CMK (cell line): ENCODE data around the gene SLC44A4.
"Not testable (repeated sequence)": the region's sequence is repeated elsewhere in the genome, so short reads cannot be mapped to it uniquely, and the experiment has no call there.

Source experiments
- DNase-seq: peaks from one replicate; pipeline ENCODE4 v3.0.0-alpha.2; 2010; ENCODE audit warnings: low read depth

Gene SLC44A4

DNA sequence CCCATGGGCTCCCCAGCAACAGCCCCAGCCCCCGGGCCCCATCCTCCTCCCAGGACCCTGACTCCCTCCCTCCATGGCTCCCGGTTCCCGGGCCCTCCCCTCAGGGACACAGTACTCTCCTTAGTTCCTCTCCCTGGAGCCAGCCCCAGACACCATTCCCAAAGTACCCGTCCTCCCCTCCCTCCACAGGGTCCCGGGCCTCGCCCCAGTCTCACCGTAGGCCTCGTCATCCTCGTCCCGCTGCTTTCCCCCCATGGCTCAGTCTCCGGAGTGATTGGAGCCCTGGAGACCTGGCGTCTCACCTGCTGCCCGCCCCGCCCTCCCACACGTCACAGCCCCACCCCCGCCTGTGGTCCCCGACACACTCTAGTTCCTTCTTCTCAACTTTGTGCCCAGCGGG, at the start of gene SLC44A4:
SLC44A4 (minus strand) TSS at position 272 of the 400 bp plus-strand sequence; CDS start at position 255, 17 bp downstream.
- no peak for DNase-seq

DNA sequence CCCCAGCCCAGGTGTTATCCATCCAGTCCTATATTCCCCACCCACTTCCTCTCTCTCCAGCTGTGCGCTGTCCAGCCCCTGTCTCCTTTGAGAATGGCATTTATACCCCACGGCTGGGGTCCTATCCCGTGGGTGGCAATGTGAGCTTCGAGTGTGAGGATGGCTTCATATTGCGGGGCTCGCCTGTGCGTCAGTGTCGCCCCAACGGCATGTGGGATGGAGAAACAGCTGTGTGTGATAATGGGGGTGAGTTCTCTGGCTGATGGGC, 49.8 kb upstream of the SLC44A4 start:
- no peak for DNase-seq

DNA sequence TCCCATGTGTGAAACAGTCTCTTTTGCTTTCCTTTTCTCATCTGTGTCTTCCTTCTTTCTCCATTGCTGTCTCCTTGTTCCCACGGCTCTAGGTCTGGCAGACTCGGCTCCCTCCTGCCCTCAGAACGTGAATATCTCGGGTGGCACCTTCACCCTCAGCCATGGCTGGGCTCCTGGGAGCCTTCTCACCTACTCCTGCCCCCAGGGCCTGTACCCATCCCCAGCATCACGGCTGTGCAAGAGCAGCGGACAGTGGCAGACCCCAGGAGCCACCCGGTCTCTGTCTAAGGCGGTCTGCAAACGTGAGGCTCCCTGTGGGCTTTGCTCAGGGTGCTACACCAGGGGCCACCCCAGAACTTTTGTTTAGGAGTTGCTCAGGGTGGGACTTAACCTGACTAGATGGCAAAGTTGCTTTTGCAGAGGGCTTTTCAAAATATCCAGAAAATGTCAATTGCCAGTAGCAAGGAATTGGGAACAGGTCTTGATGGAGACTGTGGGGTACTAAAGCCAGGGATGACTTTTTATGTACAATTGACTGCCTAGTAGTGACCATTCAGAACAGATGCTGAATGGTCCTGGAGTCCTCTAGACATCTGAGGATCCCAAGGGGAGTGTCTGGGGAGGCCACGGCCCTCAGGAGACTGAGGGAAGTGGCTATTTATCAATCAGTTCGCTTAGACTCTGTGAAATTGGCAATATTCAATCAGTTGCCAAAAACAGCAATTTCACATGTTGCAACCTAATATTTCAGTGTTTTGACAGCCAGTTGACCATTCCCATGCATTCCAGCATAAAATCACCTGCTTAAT, 49.3 kb upstream of the SLC44A4 start:
- no peak for DNase-seq

DNA sequence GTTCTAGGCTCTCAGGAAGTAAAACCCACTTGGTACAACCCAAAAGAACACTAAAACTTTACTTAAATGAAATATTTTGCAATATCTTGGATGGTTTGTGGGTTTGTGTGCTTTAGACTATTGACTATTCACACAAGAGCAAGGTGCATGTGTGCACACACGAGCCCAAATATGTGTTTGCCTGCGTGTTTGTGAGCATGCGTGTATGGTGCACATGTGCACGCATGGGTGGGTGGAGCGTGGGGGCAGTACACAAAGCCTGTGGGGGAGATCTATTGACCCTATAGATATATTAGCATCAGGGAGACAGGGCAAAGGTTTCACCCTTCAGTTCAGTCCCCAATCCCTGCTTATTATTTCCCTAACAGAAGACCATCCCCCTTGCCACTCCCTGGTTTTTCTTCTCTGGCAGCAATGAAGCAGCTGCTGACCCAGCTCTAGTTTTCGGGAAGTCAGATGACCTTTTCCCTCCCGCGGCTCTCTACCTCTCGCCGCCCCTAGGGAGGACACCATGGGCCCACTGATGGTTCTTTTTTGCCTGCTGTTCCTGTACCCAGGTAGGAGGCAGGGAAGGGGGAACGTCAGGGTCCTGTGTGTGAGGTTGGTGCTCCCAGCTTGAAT, 48.6 kb upstream of the SLC44A4 start, which contains the start of gene C2:
C2 (plus strand) TSS at position 476 of the 621 bp plus-strand sequence; CDS start at position 512, 36 bp downstream.
- no peak for DNase-seq

DNA sequence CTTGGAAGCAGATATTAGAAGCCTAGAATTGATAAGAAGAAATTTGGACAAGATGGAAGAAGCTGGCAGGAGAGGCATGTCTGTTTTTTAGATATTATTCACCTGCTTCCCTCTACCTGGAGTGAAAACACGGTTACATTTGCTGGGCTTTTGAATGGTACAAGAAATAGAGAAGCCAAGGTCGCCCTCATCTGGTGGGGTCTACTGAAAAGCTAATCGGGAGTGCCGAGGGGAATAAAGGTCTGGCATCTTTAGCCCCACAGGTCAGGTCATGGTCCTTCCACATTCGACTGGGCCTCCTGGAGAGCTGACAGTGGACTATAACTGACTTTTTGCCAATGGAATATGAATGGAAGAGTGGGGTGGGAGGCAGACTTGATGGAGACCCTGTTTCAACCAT, 44.1 kb upstream of the SLC44A4 start:
- no peak for DNase-seq

DNA sequence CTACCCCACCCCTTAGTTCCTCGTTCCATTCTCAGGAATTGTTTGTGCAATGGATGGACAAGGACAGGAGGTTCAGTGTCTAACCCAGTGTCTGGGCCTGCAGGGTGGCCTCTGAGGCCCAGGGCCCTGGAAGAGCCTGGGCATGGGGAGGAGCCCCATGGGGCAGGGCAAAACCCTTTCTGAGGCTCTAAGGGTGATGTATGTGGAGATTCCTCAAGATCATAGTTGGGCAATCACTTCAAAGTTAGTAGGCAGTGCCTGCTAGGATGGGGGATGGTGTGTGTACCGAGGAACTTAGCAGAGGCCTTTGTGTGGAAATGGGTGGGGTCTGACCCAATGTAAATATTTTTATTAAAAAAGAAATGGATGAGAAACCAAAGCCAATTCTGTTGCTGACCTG, 42.0 kb upstream of the SLC44A4 start:
- no peak for DNase-seq

DNA sequence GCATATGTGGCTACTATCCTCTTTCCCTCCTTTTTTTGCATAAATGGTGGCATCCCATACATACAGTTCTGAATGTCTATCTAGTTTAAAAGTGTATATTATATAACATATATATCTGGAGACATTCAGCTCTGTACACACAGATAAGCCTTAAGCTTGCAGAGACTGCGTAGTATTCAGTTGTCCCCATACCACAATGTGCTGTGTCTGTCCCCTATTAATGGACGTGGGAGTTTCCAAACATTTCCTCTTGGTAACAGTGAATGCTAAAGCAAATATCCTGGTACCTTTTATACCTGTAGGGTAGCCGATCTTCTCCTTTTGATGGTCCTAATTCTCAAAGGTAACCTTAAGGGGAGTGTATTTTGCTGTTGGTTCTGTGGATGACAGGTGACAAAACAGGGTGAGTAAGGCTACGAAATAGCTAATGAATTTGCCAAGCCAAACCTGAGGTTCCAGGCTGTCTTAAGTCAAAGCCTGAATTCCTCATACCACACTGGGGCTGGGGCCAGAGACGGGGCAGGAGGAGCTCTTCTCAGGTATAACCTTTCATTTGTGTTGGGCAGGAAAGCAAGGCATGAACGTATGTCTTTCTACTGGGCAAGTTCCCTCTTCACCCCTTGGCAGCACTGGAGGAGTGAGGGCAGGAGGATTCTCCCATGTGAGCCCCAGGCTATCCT, 41.0 kb upstream of the SLC44A4 start:
- DNase-seq, result no peak

DNA sequence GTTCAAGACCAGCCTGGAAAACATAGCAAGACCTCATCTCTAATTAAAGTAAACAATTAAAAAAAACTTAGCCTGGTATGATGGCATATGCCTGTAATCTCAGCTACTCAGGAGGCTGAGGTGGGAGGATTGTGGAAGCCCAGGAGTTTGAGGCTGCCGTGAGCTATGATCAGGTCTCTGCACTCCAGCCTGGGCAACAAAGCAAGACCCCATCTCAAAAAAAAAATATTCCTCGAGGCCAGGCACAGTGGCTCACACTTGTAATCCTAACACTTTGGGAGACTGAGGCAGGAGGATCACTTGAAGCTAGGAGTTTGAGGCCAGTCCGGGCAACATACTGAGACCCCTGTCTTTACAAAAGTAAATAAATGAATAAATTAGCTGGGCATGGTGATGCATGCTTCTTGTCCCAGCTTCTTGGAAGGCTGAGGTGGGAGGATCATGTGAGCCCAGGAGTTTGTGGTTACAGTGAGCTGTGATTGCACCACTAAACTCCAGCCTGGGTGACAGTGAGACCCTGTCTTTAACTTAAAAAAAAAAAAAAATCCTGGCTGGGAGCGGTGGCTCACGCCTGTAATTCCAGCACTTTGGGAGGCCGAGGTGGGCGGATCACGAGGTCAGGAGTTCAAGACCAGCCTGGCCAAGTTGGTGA, 39.4 kb upstream of the SLC44A4 start:
- DNase-seq, result no peak

DNA sequence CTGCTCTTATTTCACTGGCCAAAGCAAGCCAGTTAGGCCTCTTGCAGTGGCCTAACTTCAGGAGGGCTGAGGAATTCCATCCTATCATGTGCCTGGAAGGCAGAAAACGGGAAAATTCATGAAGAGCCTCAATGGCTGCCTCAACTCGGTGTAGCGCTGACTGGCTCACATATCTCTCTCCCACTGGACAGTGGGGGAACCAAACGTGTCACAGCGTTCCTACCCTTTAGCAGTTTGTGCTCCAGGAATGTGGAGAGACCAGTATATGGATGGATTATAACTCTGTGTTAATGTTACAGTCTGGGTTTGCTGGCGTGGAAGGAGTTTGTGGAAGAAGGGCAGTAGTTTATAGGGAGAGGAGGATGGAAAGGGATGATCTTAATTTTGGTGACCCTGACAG, 37.0 kb upstream of the SLC44A4 start:
- DNase-seq, result no peak

DNA sequence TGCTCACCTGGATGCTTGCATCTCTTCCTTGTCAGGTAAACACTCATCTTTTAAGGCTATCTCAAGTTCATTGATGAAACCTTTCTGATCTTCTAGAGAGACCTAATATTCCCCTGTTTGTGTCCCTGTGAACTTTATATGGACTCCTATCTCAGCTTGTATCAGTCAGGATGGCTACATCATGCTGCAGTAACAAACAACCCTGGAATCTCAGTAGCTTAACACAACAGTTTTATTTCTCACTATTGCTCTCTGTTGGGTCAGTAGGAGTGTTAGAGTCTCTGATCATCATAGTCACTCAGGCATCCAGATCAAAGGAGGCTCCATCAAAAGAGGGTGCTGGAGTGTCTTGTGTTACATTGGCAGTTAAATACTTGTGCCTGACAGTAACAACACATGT, 36.6 kb upstream of the SLC44A4 start:
- no peak for DNase-seq

DNA sequence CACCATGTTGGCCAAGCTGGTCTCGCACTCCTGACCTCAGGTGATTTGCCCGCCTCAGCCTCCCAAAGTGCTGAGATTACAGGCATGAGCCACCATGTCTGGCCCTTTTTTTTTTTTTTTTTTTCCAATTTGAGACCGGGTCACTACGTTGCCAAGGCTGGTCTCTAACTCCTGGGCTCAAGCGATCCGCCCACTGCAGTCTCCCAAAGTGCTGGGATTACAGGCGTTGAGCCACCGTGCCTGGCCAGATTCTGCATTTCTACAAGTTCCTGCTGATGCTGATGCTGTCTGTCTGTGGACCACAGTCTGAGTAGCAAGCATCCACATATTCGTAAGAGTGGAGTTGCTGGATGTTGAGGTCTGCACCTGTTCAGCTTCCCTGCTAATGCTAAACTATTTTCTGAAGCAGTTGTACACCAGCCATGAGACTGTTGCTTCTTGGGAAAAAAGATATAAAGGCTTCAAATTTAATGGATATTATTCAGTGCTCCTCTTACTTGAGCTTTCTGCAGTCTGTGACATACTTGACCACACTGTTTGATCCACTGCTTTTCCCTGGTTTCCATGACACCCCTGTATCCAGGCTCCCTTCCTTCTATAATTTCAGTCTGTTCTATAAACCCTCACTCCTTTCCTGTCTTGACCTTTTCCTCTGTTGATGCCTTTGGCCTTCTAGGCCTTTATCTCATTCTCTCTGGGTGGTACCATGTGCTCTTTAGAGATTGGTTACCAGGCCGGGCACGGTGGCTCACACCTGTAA, 33.2 kb upstream of the SLC44A4 start:
- DNase-seq, result no peak

DNA sequence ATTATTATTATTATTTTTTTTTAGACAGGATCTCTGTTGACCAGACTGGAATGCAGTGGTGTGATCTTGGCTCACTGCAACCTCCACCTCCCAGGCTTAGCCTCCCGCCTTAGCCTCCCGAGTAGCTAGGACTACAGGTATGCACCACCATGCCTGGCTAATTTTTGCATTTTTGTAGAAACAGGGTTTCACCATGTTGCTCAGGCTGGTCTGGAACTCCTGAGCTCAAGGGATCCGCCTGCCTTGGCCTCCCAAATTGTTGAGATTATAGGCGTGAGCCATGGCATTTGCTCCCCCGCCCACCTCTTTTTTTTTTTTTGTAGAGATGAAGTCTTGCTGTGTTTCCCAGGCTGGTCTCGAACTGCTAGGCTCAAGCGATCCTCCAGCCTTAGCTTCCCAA, 30.5 kb upstream of the SLC44A4 start:
- not testable (repeated sequence) for DNase-seq

DNA sequence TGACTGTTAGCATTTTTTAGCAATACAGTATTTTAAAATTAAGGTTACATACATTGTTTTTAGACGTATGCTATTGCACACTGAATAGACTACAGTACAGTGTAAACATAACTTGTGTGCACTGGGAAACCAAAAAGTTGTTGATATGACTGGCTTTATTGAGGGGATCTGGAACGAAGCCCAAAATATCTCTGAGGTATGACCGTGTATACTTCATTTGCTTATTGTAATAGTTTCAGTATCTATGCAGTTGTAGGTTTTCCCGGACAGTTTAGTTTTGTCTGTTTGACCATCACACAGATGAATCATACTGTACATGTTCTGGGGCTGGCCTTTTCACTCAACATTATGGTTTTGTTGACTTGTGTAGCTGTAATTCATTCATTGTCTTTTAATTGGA, 30.0 kb upstream of the SLC44A4 start:
- no peak for DNase-seq

DNA sequence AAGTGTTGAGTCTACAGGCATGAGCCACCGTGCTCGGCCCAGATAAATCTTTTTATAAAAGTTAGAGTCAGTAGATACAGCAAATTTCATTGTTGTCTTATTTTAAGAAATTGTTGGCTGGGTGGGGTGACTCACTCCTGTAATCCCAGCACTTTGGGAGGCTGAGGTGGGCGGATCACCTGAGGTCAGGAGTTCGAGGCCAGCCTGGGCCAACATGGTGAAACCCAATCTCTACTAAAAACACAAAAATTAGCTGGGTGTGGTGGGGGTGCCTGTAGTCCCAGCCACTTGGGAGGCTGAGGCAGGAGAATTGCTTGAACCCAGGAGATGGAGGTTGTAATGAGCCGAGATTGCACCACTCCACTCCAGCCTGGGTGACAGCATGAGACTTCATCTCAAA, 29.5 kb upstream of the SLC44A4 start:
- DNase-seq, result not testable (repeated sequence)

DNA sequence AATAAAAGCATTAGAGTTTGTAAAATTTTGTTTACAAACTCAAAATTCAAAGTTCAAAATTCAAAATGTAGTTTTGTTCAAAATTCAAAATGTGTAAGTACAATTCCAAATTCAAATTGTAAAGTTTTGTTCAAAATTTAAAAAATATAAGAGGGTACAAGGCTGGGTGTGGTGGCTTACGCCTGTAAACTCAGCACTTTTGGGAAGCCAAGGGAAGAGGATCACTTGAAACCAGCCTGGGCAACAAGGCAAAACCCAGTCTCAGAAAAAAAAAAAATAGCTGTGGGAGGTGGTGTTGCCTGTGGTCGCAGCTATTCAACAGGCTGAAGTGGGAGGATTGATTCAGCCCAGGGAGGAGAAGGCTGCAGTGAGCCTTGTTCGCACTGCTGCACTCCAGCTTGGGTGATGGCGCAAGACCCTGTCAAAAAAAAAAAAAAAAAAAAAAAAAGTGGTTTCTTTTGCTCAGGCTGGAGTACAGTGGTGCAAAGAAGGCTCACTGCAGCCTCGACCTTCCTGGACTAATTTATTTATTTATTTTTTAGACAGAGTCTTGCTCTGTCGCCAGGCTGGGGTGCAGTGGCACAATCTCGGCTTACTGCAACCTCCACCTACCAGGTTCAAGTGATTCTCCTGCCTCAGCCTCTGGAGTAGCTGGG, 28.5 kb upstream of the SLC44A4 start:
- DNase-seq, result no peak

DNA sequence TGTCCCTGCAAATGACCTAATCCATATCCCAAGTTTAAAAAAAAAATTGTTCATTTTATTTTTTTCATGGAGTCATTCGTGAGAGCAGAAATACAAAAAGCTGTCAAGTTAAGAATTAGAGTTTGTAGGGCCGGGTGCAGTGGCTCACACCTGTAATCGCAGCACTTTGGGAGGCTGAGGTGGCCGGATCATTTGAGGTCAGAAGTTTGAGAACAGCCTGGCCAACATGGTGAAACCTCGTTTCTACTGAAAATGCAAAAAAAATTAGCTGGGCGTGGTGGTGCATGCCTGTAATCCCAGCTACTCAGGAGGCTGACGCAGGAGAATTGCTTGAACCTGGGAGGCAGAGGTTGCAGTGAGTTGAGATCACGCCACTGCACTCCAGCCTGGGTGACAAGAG, 27.9 kb upstream of the SLC44A4 start:
- not testable (repeated sequence) for DNase-seq

DNA sequence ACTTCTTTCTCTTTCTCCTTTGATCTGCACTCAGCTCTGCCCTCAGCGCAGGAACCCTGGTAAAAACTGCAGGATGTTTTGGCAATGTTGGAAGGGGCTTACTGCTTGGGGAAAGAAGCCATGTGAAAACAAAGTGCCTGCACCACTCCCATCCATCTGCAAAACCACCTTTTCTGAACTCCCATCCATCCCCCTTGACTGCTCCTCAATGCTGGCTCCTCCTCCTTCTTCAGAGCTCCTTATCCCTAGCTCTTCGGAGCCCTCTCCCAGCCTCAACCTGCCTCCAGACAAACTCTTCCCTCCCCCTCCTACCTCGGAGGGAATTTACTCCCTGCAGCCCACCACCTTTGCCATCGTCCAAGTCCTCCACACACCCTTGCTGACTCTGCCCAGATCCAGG, 27.3 kb upstream of the SLC44A4 start:
- DNase-seq, result no peak

DNA sequence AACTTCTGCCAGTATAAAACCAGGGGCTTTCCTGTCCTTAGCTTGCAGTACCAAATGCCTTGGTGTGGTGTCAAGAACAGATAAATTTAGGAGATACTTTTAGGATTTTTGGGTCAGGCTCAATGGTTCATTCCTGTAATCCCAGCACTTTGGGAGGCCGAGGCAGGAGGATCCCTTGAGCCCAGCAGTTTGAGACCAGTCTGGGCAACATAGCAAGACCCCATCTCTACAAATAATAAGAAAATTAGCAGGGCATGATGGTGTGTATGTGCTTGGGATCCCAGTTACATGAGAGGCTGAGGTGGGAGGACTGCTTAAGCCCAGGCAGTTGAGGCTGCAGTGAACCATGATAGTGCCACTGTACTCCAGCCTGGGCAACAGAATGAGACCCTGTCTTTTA, 26.2 kb upstream of the SLC44A4 start:
- no peak for DNase-seq

DNA sequence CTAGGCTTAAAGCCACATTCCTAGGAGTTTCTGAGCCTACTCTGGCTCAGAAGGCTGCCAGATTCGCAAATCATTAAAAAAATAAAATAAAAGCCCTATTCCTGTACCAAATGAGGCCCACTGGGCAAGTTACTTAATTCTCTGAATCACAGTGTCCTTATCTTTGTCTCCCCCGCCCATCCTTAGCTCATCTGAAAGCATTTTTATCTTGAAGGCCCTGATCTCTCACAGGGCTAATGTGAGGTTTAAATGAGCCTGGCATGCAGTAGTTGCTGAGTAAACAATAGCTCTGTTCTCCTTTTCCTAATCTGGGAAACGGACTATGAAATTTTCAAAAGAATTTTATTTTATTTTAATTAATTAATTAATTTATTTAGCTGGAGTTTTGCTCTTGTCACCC, 25.2 kb upstream of the SLC44A4 start:
- no peak for DNase-seq

DNA sequence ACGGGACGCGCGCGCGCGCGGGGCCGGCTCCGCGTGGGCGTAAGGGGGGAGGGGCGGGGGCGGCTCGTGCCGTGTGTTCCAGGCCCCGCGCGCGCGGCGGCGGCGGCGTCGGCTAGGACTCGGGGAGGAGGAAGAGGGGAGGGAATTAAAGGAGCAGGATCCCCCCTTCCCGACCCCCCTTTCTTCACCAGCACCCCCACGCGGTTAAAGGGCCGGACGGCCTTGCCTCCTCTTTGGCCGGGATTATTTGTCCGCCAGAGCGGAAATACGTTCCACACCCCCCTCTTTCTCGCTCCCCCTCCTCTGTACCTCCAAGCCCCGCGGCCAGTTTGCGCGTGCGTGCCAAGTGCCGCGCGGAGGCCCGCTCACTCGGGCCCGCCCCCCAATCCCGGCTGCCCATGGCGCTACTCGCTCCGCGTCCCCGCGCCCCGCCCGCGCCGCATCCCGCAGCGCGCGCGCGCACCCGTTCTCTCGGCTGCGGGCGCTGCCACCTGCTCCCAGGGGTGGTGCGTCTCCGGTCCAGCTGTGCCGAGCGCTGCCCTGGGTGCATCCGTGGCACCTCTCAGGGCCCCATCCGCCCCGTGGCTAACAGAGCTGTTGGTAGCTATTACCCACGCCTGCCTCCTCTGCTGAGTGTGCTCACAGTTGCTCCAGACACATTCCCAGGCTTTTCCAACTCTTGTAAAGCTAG, 23.3 kb upstream of the SLC44A4 start, which contains the start of gene ZBTB12:
ZBTB12 (minus strand) TSS at position 134 of the 691 bp plus-strand sequence. CDS start 781 bp downstream, outside the sequence.
- DNase-seq, result peak; percentile 86
